HepG2 (cell line): ENCODE results near the gene CPE. TPM values are rescaled to one million over a fixed set of nuclear protein-coding genes. Genes with fewer than 3 reads are reported as not detected.
A peak's percentile ranks its signal among the peaks of the same experiment; 100 is the strongest.

Source experiments
- E2F2 ChIP-seq: sonication (generic); formaldehyde crosslinking; IDR thresholded peaks from 2 replicates; pipeline ENCODE4 v1.4.0; 2020; ENCODE audit warnings: missing genetic modification reagents, borderline replicate concordance
- ELF4 ChIP-seq: sonication (generic); formaldehyde crosslinking; IDR thresholded peaks from 2 replicates; pipeline ENCODE4 v1.5.0; 2020; ENCODE audit warnings: missing genetic modification reagents, mild to moderate bottlenecking, moderate library complexity, borderline replicate concordance
- GFI1 ChIP-seq: sonication (generic); formaldehyde crosslinking; IDR thresholded peaks from 2 replicates; pipeline ENCODE4 v1.5.0; 2020; ENCODE audit warnings: missing genetic modification reagents, mild to moderate bottlenecking, borderline replicate concordance
- HNF4G ChIP-seq, 2 experiments: sonication (generic) in 1 of 2; formaldehyde crosslinking in 1 of 2; IDR thresholded peaks; 2 replicates each; pipeline versions ENCODE4 v1.4.0 to v1.6.1; 2011 to 2020; ENCODE audit warnings: borderline replicate concordance in 2 of 2, low read depth in 2 of 2, mild to moderate bottlenecking in 2 of 2, low read length in 1 of 2, missing genetic modification reagents in 1 of 2, moderate library complexity in 1 of 2
- KAT7 ChIP-seq: IDR thresholded peaks from 2 replicates; pipeline ENCODE4 v1.6.1; 2018; ENCODE audit warnings: borderline replicate concordance, missing compliant biosample characterization
- MNT ChIP-seq: fragments of 450-650 bp; IDR thresholded peaks from 2 replicates; pipeline ENCODE4 v1.6.1; 2016
- PHF20 ChIP-seq: sonication (generic); formaldehyde crosslinking; IDR thresholded peaks from 2 replicates; pipeline ENCODE4 v1.5.0; 2020; ENCODE audit warnings: mild to moderate bottlenecking, missing genetic modification reagents
- PLSCR1 ChIP-seq: sonication (generic); formaldehyde crosslinking; IDR thresholded peaks from 2 replicates; pipeline ENCODE4 v1.5.0; 2020; ENCODE audit warnings: missing genetic modification reagents, mild to moderate bottlenecking, borderline replicate concordance
- REL ChIP-seq: sonication (generic); formaldehyde crosslinking; conservative IDR thresholded peaks from 2 replicates; pipeline ENCODE4 v1.8.0; 2022; ENCODE audit warnings: mild to moderate bottlenecking, missing genetic modification reagents, moderate library complexity
- THYN1 ChIP-seq: sonication (generic); formaldehyde crosslinking; IDR thresholded peaks from 2 replicates; pipeline ENCODE4 v1.8.1; 2023; ENCODE audit warnings: low read depth, mild to moderate bottlenecking, moderate library complexity, missing genetic modification reagents, borderline replicate concordance
- ZBTB37 ChIP-seq: sonication (generic); formaldehyde crosslinking; IDR thresholded peaks from 2 replicates; pipeline ENCODE4 v1.4.0; 2020; ENCODE audit warnings: mild to moderate bottlenecking, missing genetic modification reagents
- ZFY ChIP-seq: sonication (generic); formaldehyde crosslinking; IDR thresholded peaks from 2 replicates; pipeline ENCODE4 v1.4.0; 2020; ENCODE audit warnings: missing genetic modification reagents
- ZNF143 ChIP-seq: sonication (generic); formaldehyde crosslinking; IDR thresholded peaks from 2 replicates; pipeline ENCODE4 v1.4.0; 2020; ENCODE audit warnings: missing genetic modification reagents
- ZNF160 ChIP-seq: sonication (generic); formaldehyde crosslinking; IDR thresholded peaks from 2 replicates; pipeline ENCODE4 v1.8.0; 2022; ENCODE audit warnings: mild to moderate bottlenecking, inconsistent platforms, missing genetic modification reagents
- ZNF18 ChIP-seq: sonication (generic); formaldehyde crosslinking; IDR thresholded peaks from 2 replicates; pipeline ENCODE4 v1.8.0; 2022; ENCODE audit warnings: mild to moderate bottlenecking, missing genetic modification reagents; ENCODE audit not compliant: insufficient replicate concordance
- ZNF180 ChIP-seq: sonication (generic); formaldehyde crosslinking; IDR thresholded peaks from 2 replicates; pipeline ENCODE4 v1.4.0; 2020; ENCODE audit warnings: low read depth, missing genetic modification reagents, borderline replicate concordance
- ZNF235 ChIP-seq: sonication (generic); formaldehyde crosslinking; IDR thresholded peaks from 2 replicates; pipeline ENCODE4 v1.8.1; 2023; ENCODE audit warnings: mild to moderate bottlenecking, missing genetic modification reagents, borderline replicate concordance
- ZNF513 ChIP-seq: sonication (generic); formaldehyde crosslinking; conservative IDR thresholded peaks from 2 replicates; pipeline ENCODE4 v1.5.0; 2020; ENCODE audit warnings: missing genetic modification reagents
- ZSCAN12 ChIP-seq: sonication (generic); formaldehyde crosslinking; IDR thresholded peaks from 2 replicates; pipeline ENCODE4 v1.9.0; 2021; ENCODE audit warnings: mild to moderate bottlenecking, missing genetic modification reagents
- polyA plus RNA-seq, 8 experiments: library from polyadenylated mRNA; depleted of rRNA in 3 of 8; stranded (reverse) in 7 of 8; unstranded in 1 of 8; fragments of >200 nt; fragmentation: Illumina TruSeq in 4 of 8; extraction: Trizol in 4 of 8; gene quantifications; 2 replicates each; pipeline versions ENCODE4 v1.2.1 to v1.2.3, GENCODE V29; 2011 to 2016; ENCODE audit warnings: low read depth in 4 of 8, missing spikeins in 1 of 8, mixed read lengths in 1 of 8; ENCODE audit not compliant: insufficient read depth in 1 of 8
- total RNA-seq, 5 experiments: library from RNA; depleted of rRNA; stranded (reverse); fragments of >200 nt; fragmentation: Illumina TruSeq; extraction: Trizol; gene quantifications; 2 replicates each; pipeline ENCODE4 v1.2.3, GENCODE V29; 2016; ENCODE audit warnings: low read depth in 1 of 5

CPE gene
- total and polyA plus RNA-seq, 2 of the 13 experiments (the other 11 are each of a cell fraction or from before 2014, with no cell fraction given): 268 to 852 TPM

GRCh38 chr4:165369522-165369921 is 9.3 kb upstream of the CPE start (continued):
- TF ChIP-seq THYN1 (CRISPR knock-in tag) (no peak), ZNF18 (CRISPR knock-in tag) (no peak), ZBTB37 (CRISPR knock-in tag) (peak; percentile 72; the same call in 1 of the 2 replicates), E2F2 (CRISPR knock-in tag) (no peak), PLSCR1 (CRISPR knock-in tag) (no peak), KAT7 (CRISPR knock-in tag) (peak; percentile 83; the same call in 1 of the 2 replicates), ZNF235 (CRISPR knock-in tag) (no peak), ZSCAN12 (CRISPR knock-in tag) (no peak), ZNF513 (CRISPR knock-in tag) (no peak), REL (CRISPR knock-in tag) (no peak), ZNF143 (no peak), PHF20 (CRISPR knock-in tag) (no peak), HNF4G (IDR thresholded peaks at IDR 0.05; ENCODE audit: borderline replicate concordance, low read depth, low read length) (peak; percentile 88), HNF4G (CRISPR knock-in tag; IDR thresholded peaks at IDR 0.05; ENCODE audit: borderline replicate concordance, low read depth) (peak; percentile 68; the same call in 1 of the 2 replicates), ZNF180 (no peak), GFI1 (CRISPR knock-in tag) (peak; percentile 78; the same call in 1 of the 2 replicates), ZNF160 (CRISPR knock-in tag) (no peak), ELF4 (CRISPR knock-in tag) (no peak), MNT (no peak), ZFY (CRISPR knock-in tag) (no peak)
